ENCODE data around the gene TGM2.

GRCh38 chr20:38147751-38148150 lies 17.3 kb downstream of the TGM2 start:
- TF ChIP-seq EZH2phosphoT487 (IDR thresholded peaks at IDR 0.05; ENCODE audit: low read length) = no peak
- TF ChIP-seq CTCF (IDR thresholded peaks at IDR 0.05; ENCODE audit: low read length) = no peak
